ENCODE measurements around the gene TSPAN13.

DNA sequence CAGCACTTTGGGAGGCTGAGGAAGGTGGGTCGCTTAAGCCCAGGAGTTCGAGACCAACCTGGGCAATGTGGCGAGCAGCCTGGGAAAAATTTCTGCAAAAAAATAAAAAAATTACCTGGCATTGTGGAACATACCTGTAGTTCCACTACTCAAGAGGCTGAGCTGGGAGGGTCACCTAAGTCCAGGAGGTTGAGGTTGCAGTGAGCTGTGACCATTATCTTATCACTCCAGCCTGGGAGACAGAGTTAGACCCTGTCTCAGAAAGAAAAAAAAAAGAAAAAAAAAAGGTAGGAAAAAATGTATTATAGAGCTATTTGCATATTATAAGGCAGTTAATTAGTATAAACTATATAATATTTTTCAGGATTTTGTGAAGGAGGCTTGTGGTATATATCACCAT is 11.0 kb upstream of the TSPAN13 start:
- TF ChIP-seq ZFX (IDR thresholded peaks at IDR 0.05; ENCODE audit: borderline replicate concordance), result no peak
- TF ChIP-seq, protein P1, sequence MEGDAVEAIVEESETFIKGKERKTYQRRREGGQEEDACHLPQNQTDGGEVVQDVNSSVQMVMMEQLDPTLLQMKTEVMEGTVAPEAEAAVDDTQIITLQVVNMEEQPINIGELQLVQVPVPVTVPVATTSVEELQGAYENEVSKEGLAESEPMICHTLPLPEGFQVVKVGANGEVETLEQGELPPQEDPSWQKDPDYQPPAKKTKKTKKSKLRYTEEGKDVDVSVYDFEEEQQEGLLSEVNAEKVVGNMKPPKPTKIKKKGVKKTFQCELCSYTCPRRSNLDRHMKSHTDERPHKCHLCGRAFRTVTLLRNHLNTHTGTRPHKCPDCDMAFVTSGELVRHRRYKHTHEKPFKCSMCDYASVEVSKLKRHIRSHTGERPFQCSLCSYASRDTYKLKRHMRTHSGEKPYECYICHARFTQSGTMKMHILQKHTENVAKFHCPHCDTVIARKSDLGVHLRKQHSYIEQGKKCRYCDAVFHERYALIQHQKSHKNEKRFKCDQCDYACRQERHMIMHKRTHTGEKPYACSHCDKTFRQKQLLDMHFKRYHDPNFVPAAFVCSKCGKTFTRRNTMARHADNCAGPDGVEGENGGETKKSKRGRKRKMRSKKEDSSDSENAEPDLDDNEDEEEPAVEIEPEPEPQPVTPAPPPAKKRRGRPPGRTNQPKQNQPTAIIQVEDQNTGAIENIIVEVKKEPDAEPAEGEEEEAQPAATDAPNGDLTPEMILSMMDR (IDR thresholded peaks at IDR 0.05), result no peak
